Activated CD4-positive, alpha-beta T cell treated with anti-CD3 and anti-CD28 coated beads, Interleukin-2, Interleukin-6, amounts not matched to agents 100 ng/mL and 50 ng/mL, durations not matched to agents 16 hours and 8 hours (primary cell): Measurements from ENCODE around the gene GRK3.

ENCODE experiments used
- DNase-seq: peaks from one replicate; pipeline ENCODE4 v3.0.0-alpha.2; 2020

The GRK3 gene

GRCh38 chr22:25669253-25670069 lies 105.0 kb downstream of the GRK3 start:
- DNase-seq = no peak

DNA sequence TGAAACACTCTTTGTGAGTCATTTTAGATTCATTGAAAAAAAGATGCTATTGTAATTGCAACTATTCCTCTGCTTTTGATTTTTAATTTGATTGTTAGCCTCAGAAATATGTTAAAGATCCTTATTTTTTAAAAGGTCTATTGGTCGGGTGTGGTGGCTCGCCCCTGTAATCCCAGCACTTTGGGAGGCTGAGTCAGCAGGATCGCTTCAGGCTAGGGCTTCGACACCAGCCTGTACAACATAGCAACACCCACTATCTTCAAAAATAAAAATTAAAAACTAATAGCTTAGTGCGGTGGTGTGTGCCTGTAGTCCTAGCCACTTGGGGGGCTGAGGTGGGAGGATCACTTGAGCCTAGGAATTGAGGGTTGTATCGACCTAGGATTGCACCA lies 105.6 kb downstream of the GRK3 start:
- no peak for DNase-seq

- peak; percentile 74 for DNase-seq
Measured at GRCh38 chr22:25672289-25673084, 108.0 kb downstream of the GRK3 start.

DNA sequence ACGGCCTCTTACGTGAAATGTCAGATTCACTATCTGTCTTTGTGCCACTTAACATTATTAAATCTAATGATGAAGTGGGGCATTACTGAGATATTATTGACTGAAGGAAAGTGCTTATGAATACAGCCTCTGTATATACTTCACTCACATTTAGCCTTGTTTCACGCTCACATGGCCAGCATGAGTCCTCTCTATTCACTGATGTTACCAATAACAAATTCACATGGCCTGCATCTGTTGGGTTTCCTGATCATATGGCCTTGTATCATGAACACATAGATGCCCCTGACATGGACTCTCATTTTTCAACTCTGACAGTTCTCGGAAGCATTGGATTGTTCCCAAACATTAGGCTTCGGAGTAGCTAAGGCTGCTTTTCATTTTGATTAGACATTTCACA lies 109.2 kb downstream of the GRK3 start:
- no peak for DNase-seq

GRCh38 chr22:25677631-25678030 lies 113.2 kb downstream of the GRK3 start:
- no peak for DNase-seq

GRCh38 chr22:25680051-25680450 lies 115.6 kb downstream of the GRK3 start:
- DNase-seq = no peak

- DNase-seq = peak; percentile 50
Measured at GRCh38 chr22:25680956-25681355, 116.5 kb downstream of the GRK3 start.

- DNase-seq = no peak
Measured at GRCh38 chr22:25682109-25682508, 117.6 kb downstream of the GRK3 start.

DNA sequence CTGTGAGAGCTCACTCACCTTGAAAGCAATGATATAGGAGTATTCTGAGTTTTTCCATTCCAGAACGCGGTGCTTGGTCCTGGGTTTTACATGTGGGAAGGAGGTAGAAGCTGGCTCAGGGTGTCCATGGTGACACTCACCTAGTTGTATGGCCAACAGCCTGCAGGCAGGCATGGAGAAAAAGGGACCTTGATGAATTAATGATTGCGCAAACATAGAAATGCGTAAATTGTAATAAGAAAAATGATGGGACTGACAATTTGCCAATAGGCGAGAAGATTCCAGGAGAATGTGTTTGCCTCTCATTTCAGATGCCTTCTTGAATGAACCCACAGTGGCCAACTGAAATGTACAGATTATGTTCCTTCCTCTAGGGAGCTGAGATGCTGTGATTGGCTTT lies 124.2 kb downstream of the GRK3 start:
- no peak for DNase-seq

GRCh38 chr22:25689631-25690030 lies 125.2 kb downstream of the GRK3 start:
- DNase-seq = no peak

- no peak for DNase-seq
Measured at GRCh38 chr22:25690798-25691197, 126.3 kb downstream of the GRK3 start.

- DNase-seq = no peak
Measured at GRCh38 chr22:25692397-25693267, 128.2 kb downstream of the GRK3 start.

GRCh38 chr22:25693268-25693565 lies 128.7 kb downstream of the GRK3 start:
- no peak for DNase-seq

- no peak for DNase-seq
Measured at GRCh38 chr22:25694196-25694907, 129.9 kb downstream of the GRK3 start.

DNA sequence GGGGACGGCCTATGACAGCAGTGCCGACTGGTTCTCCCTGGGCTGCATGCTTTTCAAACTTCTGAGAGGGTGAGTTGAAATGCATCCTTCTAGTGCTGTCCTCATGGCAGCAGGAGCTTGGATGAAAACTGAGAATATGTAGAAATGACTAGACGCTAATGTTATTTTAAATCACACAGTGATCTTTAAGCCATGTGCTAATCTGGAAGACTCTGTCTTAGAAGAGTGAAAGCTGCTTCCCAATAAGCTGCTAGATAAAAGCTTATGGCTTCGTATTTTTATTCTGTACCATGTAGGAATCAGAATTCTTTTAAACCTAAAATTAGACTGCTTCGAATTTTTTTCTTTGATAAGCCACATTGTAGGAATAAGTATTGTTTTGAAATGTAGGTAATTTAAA lies 130.7 kb downstream of the GRK3 start:
- no peak for DNase-seq

- no peak for DNase-seq
Measured at GRCh38 chr22:25696763-25697162, 132.3 kb downstream of the GRK3 start.

- no peak for DNase-seq
Measured at GRCh38 chr22:25697181-25697664, 132.7 kb downstream of the GRK3 start.

DNA sequence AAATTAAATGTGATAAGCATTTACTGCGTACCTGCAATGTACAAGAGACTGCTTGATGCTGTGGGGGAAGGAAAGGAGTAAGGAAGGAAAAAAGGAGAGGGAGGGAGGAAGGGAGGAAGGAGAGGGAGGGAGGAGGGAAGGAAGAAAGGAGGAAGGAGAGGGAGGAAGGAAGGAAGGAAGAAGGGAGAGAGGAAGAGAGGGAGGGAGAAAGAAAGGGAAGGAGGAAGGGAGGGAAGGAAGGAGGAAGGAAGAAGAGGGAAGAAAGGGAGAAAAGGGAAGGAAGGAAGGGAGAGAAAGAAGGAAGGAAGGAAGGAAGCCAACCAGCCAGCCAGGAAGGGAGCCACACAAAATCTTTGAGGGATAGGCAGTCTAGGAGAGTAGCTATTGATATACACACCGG lies 133.5 kb downstream of the GRK3 start:
- no peak for DNase-seq

- DNase-seq = no peak
Measured at GRCh38 chr22:25698461-25698860, 134.0 kb downstream of the GRK3 start.

DNA sequence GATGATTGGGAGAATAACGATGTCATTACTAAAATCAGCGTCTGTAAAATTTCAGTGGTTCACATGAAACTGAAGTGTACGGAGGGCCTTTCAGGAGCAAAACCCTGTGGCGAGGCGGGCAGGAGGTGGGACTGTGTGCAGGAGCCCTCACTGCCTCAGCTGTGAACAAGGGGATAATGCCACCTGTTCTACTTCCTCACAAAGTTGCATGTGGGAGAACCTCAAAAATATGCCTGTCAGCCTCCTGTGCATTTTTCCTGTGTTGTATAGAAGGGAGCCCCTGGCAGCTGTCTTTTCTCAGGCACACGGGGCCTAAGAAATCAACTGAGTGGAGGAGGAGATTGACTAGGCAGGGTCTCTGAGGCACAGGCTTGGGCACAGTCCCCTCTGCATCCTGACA lies 134.5 kb downstream of the GRK3 start:
- no peak for DNase-seq

DNA sequence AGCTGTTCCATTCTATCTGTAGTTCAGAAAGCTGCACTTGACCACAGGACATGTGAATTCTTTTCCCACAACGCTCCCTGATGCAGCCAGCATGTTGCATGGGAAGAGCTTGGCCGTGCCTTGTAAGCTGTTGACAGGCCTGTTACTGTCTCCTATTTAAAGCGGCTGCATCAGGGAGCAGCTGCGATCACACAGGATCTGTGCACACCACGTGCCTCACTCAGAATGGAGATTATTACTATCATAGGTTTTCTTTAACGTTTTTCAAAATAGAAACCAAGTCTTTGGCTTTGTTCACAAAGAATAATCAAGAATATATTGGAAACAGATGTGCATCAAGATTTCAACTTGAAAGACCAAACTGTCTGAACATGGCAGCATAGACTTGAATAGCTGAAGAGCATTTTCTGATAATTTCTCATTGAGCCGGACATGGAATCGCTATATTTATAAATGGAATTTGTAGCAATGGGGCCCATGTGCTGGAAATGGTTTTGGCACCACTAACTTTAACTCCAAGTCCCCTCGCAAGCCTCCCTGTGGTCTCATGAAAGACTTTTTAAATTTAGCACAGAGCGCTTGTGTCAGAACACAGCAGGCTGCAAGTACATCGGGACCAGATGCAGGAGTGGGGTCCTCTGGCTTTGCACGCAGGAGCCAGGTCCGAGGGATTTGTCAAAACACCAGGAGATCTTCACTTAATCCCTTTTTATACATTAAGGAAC lies 136.7 kb downstream of the GRK3 start:
- DNase-seq = no peak

- peak; percentile 14 for DNase-seq
Measured at GRCh38 chr22:25702040-25702439, 137.6 kb downstream of the GRK3 start.
